ENCODE results near the gene JAZF1.
A peak's percentile ranks its signal among the peaks of the same experiment; 100 is the strongest.

The JAZF1 gene

DNA sequence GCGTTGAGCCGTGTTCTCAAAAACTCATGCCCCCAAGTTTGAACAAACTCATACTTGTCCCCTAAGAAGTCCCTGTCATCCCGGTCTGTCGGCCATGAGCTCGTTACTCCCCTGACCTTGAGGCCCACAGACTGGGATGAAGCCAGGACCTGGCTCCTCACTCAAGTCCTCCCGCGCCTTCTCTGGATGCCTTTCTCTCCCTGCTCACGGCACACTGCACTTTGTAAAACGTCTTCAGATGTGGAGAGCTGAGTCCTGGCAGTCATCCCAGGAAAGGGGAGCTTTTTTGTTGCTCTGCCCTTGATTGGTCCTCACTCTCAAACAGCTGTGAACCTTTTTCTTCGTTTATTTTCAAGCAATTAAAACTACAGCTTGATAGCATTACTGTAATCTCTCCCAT, 110.8 kb downstream of the JAZF1 start:
- no peak for DNase-seq

DNA sequence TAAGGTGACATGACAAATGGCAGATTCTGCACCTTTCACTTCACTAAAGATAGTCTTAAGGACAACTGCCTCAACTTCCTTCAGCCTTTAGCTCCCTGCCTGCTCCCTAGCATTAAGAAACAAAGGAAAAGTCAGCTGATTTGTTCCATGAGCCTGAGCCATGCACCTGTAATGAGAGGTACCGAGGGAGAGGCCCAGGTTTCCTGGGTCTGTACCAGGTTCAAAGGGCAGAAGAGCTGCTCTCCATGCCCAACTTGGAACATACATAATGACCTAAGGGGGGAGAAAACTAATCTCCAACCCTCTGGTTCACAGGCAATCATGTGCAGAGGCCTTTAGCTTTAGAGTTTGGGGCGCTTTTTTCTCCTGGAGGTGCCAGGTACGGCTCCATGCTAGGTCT, 111.2 kb downstream of the JAZF1 start:
- DNase-seq: no peak

- no peak for DNase-seq
Measured at GRCh38 chr7:28068811-28069216, 111.8 kb downstream of the JAZF1 start.

DNA sequence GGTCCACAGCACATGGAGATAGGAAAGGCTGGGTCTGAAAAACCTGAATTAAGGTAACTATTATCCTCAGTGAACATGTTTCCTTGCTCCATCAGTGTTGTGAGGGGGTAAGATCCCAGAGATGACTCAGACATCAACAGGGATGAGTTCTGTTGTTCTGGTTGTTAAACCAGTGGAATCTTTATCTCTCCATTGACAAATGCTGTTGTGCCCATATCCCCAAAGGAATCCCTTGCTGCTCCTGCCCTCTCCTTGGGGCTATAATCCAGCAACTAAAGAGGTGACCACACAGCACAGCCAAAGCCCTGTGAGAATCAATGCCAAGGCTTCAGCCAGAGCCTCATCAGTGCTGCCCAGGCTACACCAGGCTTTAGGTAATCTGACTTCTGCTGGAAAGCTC, 113.4 kb downstream of the JAZF1 start:
- DNase-seq: no peak

- no peak for DNase-seq
Measured at GRCh38 chr7:28065721-28066285, 114.8 kb downstream of the JAZF1 start.

DNA sequence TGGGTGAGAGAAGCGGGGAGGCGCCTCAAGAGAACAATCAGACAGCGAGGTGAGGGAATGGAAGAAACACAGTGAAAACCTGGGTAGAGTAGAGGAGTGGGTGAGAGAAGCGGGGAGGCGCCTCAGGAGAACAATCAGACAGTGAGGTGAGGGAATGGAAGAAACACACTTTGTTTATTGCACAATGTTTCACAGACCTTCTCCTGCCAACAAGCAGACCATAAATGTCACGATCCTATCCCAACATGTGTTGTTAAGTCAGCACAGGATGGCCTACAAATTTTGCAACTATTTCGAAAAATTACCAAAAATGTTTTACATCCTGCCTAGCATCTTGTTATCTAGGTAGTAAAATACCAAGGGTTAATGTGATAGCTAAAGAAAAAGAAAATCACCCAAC, 115.3 kb downstream of the JAZF1 start:
- DNase-seq: peak; percentile 47

GRCh38 chr7:28064437-28064836, 116.2 kb downstream of the JAZF1 start:
- DNase-seq: no peak

DNA sequence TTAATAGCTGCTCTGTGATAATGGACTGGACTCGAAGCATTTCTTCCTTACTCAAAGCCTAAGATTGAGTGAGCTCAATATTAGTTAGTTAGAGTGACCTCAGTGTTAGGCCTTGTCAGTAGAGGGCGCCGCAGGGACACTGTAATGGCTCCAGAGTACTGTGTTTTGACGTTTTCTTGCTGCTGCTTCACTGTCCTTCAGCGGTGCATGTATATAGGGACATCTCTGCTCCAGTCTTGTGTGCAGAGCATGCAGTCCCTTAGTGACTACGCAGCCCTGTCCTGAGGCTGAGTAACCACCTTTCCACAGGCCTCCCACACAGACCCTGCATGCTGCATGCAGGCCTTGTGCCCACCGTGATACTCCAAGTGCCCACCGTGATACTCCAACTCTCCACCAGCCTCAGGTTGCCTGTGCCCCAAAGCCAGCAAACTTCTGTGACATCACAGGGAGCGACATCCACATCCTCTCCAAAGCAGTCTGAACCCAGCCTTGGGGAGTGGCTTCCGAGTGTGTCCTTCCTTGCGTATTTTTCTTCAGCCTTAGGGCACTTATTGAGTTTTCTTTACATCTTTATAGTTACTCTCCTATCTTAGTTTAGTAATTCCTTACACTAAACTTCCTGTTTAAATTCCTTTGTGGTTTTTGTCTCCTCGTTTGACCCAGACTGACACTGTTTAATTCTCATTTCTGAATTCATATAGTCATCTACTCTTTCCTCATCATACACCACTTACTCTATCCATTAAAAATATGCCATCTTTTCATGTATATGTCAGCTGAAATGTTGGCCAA, 118.2 kb downstream of the JAZF1 start:
- peak; percentile 20 for DNase-seq

- no peak for DNase-seq
Measured at GRCh38 chr7:28061824-28062196, 118.8 kb downstream of the JAZF1 start.

GRCh38 chr7:28060371-28060950, 120.1 kb downstream of the JAZF1 start:
- DNase-seq: no peak

DNA sequence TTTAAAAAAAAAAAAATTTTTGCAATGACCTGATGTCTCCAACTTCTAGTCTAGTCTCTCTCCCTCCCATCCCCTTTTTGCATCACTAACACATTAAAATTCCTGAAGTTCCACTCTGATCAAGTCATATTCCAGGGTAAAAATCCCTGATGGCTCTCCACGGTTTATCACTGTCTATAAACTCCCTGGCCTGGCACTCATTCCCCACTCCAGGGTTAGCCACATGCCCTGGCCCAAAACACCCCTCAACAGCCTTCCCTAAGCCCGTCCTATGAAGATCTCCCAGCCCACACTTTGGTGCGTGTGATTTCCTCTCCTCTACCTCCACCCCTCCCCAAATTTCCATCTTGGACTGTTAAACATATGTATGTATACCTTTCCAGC, 125.4 kb downstream of the JAZF1 start:
- DNase-seq: no peak

DNA sequence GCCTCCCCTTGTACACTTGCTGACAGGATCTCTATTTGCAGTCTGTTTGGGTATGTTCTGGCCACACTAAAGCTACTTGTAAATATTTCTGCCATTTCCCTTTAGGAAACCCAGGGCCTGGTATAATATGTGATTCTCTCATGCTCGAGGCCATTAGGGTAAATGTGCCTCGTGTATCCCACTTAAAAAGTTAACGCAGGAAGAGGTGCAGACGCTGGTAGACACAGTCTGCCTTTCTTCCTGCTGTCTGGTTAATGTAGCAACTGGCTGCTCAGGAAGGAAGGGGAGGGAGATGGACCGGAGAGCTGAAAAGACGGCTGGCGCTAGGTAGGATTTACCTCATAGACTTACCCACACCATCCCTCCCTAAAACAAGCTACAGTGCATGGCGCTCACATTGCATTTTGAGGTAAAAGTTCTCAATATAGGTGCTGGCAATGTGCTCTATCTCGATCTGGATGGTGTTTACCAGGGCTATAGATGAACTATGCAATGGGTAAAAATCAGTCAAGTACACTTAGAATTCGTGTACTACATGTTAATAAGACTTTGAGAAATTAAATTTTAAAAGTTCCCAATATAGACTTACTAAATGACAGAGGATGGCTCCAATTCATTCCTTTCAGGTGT, 125.9 kb downstream of the JAZF1 start:
- DNase-seq: no peak

DNA sequence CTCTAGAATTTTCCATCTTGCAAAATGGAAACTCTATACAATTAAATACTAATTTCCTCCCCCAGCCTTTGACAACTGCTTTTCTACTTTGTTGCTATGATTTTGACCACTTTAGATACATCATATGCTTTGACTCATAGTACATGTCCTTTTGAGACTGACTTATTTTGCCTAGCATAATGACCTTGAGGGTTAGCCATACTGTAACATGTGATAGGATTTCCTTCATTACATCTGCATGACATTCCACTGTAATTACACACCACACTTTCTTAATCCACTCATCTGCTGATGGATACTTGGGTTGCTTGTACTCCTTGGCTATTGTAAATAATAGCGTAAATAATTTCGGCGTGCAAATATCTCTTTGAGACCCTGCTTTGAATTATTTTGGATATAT, 127.7 kb downstream of the JAZF1 start:
- DNase-seq: no peak

- DNase-seq: no peak
Measured at GRCh38 chr7:28048694-28049093, 131.9 kb downstream of the JAZF1 start.

- DNase-seq: no peak
Measured at GRCh38 chr7:28046035-28046434, 134.6 kb downstream of the JAZF1 start.

GRCh38 chr7:28045592-28045991, 135.0 kb downstream of the JAZF1 start:
- no peak for DNase-seq

DNA sequence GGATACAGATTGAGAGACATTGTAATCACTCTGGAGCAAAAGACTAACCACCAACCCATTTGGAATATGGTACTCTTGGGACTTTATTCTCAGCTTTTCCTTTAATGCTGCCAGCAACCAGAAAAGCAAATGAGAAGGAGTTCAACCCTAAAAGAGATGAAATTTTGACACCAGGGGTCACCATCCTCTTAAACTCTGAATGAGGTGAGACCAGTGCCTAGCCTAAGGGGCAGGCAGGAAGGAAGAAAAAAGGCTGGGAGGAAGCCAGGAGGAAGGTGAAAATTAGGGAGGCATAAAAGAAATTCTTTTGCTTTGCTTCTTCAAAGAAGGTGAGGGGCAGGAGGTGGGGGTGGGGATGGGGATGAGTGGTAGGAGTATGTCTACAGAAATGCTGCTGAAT, 135.8 kb downstream of the JAZF1 start:
- DNase-seq: no peak

DNA sequence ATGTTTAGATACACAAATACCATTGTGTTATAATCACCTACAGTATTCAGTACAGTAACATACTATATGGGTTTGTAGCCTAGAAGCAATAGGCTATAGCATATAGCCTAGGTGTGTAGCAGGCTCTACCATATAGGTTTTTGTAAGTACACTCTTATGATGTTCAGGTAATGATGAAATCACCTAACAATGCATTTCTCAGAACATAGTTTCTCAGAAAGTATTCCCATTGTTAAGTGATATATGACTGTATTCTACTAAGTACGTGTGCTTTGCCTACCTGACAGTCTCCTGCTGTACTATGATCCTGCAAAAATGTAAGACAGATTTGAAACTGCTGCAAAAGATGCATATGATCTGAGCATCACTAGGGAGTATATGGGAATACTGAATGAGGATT, 137.9 kb downstream of the JAZF1 start:
- DNase-seq: no peak

DNA sequence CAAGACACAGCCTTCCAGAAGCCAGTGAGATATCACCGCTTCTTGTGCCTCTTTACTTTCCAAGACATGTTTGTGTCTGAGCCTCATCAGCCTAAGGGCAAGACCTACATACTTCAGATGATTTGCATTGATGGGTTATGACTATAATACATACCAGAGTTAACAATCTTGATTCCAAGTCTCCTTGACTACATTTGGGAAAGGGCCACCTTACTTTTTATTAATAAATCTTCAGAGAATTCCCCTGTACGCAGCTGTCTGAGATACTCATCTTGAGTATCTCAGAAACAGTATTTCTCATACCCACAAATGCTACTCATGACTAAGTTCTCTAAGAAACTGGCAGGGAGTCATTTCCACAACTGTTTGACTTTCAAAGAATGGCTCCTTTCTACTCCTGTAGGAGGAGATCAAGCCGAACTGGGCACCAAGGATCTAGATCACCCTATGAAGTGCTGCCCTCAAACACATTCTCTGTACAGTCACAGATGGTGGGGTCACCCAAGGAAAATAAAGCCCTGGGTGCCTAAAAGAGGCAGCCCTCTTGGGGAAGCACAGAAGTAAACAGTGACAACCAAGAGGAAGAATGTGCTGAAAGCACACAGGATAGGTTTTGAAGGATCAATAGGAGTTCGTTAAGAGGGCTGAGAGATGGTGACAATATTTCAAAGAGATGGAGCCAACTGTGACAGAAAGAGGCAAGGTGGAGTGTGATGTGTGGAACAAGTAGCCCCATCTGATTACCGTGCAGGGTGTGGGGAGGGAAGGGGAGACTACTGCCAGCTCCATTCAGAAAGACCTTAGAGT, 138.9 kb downstream of the JAZF1 start:
- DNase-seq: no peak

DNA sequence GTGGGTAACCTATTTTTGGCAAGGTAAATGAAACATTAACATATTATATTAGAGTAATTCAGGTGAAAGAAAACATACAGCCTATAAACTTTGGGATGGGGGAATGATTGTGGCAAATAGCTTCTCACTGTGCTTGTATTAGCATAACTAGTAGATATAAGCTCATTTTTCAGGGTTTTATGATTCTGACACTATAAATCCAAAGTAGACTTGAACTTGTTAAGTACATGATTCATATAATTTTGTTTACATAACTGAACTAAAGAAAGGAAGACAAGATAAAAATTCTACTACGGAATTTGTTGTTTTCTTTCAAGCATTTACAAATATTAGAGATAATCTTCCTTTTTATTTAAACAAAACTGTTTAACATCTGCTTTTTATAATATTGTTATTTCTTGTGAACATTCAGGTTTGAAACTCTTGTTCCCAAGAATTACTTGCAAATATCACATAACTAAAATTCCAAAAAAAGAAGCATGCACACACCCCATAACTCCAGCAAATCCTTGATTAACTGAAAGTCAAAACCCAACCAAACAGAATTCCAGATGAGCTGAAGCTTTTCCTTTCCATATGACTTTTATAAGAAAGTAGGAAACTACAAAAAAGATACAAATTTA, 142.3 kb downstream of the JAZF1 start:
- DNase-seq: no peak

DNA sequence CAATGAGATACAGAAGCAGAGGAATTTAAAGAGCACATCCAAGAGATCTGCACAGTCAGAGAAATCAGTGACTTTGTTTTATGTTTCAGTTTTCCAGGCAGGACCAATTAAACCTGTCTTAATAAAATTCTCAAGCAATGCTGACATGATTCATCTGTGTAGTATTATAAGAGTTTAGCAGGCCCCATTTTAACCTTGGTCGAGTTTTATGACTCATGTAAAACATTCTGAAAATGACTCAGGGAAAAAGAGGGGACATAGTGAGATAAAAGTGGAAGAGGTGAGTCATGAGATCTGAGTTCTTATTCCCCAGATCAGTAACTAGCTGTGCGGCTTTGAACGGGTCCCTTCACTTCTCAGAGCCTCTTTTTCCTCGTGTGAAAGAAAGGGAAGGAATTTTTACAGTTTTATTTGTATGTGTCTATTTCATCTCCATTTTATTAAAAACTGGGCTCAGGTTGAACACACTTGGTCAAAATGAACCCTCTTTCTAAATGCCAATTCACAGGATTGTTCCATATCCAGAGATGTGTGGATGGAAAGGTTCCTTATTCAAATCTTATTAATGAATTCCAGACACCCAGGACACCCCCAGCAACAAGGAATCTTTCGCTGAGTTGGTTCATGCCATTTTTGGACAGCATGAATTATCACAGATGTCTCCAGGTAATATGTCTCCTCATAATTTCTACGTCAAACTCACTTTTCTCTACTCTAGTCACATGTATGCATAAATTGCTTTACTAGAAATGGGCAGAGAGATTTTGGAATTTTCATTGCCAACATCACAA, 143.2 kb downstream of the JAZF1 start:
- DNase-seq: peak; percentile 14

GRCh38 chr7:28036696-28037095, 143.9 kb downstream of the JAZF1 start:
- no peak for DNase-seq
